ENCODE data around the gene PIBF1. TPM values are rescaled to one million over a fixed set of nuclear protein-coding genes. Genes with fewer than 3 reads are reported as not detected.

The PIBF1 gene
- total and polyA plus RNA-seq, 7 donors = 6.5 to 24.0 (median 17.7) TPM

DNA sequence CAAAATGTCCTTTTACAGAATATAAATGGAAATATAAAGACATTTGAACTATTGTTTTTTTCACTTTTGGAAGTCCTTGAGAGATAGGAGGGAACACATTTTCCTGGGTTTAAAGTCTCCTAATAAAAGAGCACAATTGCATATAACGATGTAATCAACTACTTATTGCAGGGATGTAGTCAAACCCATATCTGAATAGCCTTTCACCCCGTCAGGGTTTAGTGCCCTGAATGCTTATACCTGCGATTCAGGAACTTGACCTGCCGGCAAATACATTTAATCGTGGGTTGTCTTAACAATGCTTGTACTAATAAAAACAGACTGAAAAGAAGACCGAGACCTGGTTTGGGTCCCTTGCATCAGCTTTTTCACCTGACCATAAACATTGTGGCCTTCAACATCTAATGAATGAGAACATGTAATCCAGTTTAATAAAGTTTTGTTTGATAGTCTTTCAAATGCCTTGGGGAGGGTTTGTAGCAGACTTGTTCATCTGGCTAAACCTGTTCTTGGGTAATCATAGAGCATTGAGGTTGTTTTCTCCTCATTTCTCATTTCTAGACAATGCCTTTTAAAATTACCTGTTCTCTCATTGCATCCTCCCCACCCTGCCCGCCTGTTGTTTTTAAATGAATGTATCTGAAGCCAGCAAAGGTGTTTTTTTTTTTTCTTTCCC, 283.9 kb downstream of the PIBF1 start:
- intact Hi-C loops (cut with DNase I) = no loop called here
- TF ChIP-seq EP300 (IDR thresholded peaks at IDR 0.05) (no peak), POLR2A (IDR thresholded peaks at IDR 0.05) (no peak), POLR2AphosphoS5 (IDR thresholded peaks at IDR 0.05) (no peak)
- TF ChIP-seq, protein P1, sequence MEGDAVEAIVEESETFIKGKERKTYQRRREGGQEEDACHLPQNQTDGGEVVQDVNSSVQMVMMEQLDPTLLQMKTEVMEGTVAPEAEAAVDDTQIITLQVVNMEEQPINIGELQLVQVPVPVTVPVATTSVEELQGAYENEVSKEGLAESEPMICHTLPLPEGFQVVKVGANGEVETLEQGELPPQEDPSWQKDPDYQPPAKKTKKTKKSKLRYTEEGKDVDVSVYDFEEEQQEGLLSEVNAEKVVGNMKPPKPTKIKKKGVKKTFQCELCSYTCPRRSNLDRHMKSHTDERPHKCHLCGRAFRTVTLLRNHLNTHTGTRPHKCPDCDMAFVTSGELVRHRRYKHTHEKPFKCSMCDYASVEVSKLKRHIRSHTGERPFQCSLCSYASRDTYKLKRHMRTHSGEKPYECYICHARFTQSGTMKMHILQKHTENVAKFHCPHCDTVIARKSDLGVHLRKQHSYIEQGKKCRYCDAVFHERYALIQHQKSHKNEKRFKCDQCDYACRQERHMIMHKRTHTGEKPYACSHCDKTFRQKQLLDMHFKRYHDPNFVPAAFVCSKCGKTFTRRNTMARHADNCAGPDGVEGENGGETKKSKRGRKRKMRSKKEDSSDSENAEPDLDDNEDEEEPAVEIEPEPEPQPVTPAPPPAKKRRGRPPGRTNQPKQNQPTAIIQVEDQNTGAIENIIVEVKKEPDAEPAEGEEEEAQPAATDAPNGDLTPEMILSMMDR (IDR thresholded peaks at IDR 0.05) = no peak
- H3K27ac ChIP-seq = no peak overlapping the region
- no peaks in the 10 kb centered on the region for H3K36me3 ChIP-seq
- DNase-seq = no peak
- WGBS, 2 donors = 22 to 72% methylated on average over 7 of the region's 7 CpGs
- H3K4me3 ChIP-seq = no peak overlapping the region
- H3K27me3 ChIP-seq = no peaks in the 10 kb centered on the region
- H3K9me3 ChIP-seq = no peaks in the 10 kb centered on the region
- H3K4me1 ChIP-seq = peaks cover 0 to 7% (median 3%) of the 10 kb centered on the region in 4 donors

Small RNA genes lying within 50 kb of the gene (small RNA-seq; reads per million reads assigned to genes)
- 0 reads per million in 3 donors for gene RNU6-79P

Other genes starting within 250 kb of the PIBF1 start
- gene MZT1, start 54.5 kb upstream of the PIBF1 start, total RNA-seq = 10 to 100 TPM in 2 of 4 donors, 1 to 10 TPM in 2; 4.2 to 12.8 (median 8.2) TPM
- gene MZT1, start 54.5 kb upstream of the PIBF1 start, polyA plus RNA-seq = 10 to 100 TPM; 11.8 to 12.7 (median 12.0) TPM
- 1 to 10 TPM; 1.4 to 5.6 (median 2.6) TPM for gene BORA, start 54.2 kb upstream of the PIBF1 start, total RNA-seq
- 1 to 10 TPM; 4.9 to 7.9 (median 5.4) TPM for gene BORA, start 54.2 kb upstream of the PIBF1 start, polyA plus RNA-seq
- gene DIS3, start 233 bp upstream of the PIBF1 start, total RNA-seq = 10 to 100 TPM; 13.6 to 24.5 (median 19.5) TPM
- 10 to 100 TPM in 1 of 3 donors, 1 to 10 TPM in 2; 5.4 to 11.8 (median 6.9) TPM for gene DIS3, start 233 bp upstream of the PIBF1 start, polyA plus RNA-seq